ENCODE results near the gene SBF2. TPM values are rescaled to one million over a fixed set of nuclear protein-coding genes. Genes with fewer than 3 reads are reported as not detected.

Gene SBF2
- total and polyA plus RNA-seq, 2 of the 13 experiments (the other 11 are each of a cell fraction or from before 2014, with no cell fraction given), result 24.0 to 45.8 TPM

- TF ChIP-seq ATAD3A (CRISPR knock-in tag; IDR thresholded peaks at IDR 0.05), result no peak
- TF ChIP-seq ZNF33B (CRISPR knock-in tag; IDR thresholded peaks at IDR 0.05), result no peak
- no peak for TF ChIP-seq EHMT2 (IDR thresholded peaks at IDR 0.05; ENCODE audit: borderline replicate concordance, low read depth, low read length)
- TF ChIP-seq ZNF777 (CRISPR knock-in tag; IDR thresholded peaks at IDR 0.05), result no peak
- no peak for TF ChIP-seq ATF5 (CRISPR knock-in tag; IDR thresholded peaks at IDR 0.05; ENCODE audit: low read depth)
- no peak for TF ChIP-seq NR2C2 (CRISPR knock-in tag; IDR thresholded peaks at IDR 0.05; ENCODE audit: borderline replicate concordance)
- no peak for TF ChIP-seq GPN1 (CRISPR knock-in tag; IDR thresholded peaks at IDR 0.05; ENCODE audit: borderline replicate concordance)
- TF ChIP-seq MIER3 (CRISPR knock-in tag; IDR thresholded peaks at IDR 0.05; ENCODE audit: borderline replicate concordance), result 0 out of 2 replicates have a peak, but pooled peaks have one; percentile 38
- TF ChIP-seq SPEN (CRISPR knock-in tag; IDR thresholded peaks at IDR 0.05; ENCODE audit: low read depth), result no peak
- peak; percentile 35; the same call in 1 of the 2 replicates for TF ChIP-seq FOXO1 (CRISPR knock-in tag; IDR thresholded peaks at IDR 0.05)
- TF ChIP-seq ZNF878 (CRISPR knock-in tag; IDR thresholded peaks at IDR 0.05), result no peak
- TF ChIP-seq CREB3 (CRISPR knock-in tag; IDR thresholded peaks at IDR 0.05), result no peak
- TF ChIP-seq CENPT (CRISPR knock-in tag; IDR thresholded peaks at IDR 0.05; ENCODE audit: low read depth), result no peak
- TF ChIP-seq SP140L (CRISPR knock-in tag; IDR thresholded peaks at IDR 0.05; ENCODE audit: borderline replicate concordance), result no peak
- TF ChIP-seq MTF2 (CRISPR knock-in tag; IDR thresholded peaks at IDR 0.05; ENCODE audit: borderline replicate concordance), result no peak
- no peak for TF ChIP-seq KDM5A (IDR thresholded peaks at IDR 0.05; ENCODE audit: borderline replicate concordance, low read length)
- peak; percentile 36; the same call in 1 of the 2 replicates for TF ChIP-seq HMG20A (CRISPR knock-in tag; IDR thresholded peaks at IDR 0.05; ENCODE audit: borderline replicate concordance)
- peak; percentile 15; the same call in 1 of the 2 replicates for TF ChIP-seq MLX (CRISPR knock-in tag; IDR thresholded peaks at IDR 0.05)
- no peak for TF ChIP-seq ZNF850 (CRISPR knock-in tag; conservative IDR thresholded peaks at IDR 0.05)
- TF ChIP-seq ZNF792 (CRISPR knock-in tag; IDR thresholded peaks at IDR 0.05), result no peak
- no peak for TF ChIP-seq ZNF784 (CRISPR knock-in tag; IDR thresholded peaks at IDR 0.05; ENCODE audit: borderline replicate concordance)
- no peak for TF ChIP-seq CENPX (CRISPR knock-in tag; IDR thresholded peaks at IDR 0.05)
- TF ChIP-seq SOX5 (CRISPR knock-in tag; IDR thresholded peaks at IDR 0.05; ENCODE audit: borderline replicate concordance), result peak; percentile 44; the same call in 1 of the 2 replicates
Observed at GRCh38 chr11:10309163-10310093, 15.4 kb upstream of the SBF2 start (continued).
